DLD1 (cell line): ENCODE measurements around the gene NDUFS7.

Experiments used
- in situ Hi-C: cut with HindIII; loops from 2 replicates; pipeline ENCODE4 v1.10.0; 2017; ENCODE audit warnings: low sequenced_read_pairs

The NDUFS7 gene

DNA sequence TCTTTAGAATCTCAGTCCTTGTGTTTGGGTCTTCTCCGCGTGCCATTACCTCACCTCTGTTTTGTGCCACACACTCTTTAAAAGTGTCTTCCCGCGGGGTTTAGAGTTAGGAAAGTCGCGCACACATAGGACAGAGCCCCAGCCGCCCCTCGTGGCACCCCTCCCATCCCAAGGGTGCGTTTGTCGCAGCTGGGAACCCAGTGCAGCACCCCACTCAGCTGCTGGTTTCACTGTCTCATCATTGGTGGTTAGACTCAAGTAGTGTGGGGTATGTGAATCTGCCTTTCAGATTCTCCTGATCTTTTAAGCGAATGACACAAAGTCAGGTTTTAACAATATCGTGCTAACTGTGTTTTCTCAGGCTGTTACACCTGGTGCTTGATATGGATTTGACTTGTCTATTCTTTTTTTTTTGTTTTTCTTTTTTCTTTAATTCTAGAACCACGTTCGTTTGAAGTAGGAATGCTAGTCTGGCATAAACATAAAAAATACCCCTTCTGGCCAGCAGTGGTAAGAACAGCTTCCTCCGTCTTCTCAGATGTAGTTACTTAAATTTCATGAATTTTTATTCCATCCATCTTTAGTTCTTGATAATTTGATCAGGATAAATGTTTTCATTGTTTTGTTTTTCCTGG, 19.5 kb upstream of the NDUFS7 start:
- in situ Hi-C loops = no loop called here

GRCh38 chr19:1365319-1366269, 18.1 kb upstream of the NDUFS7 start:
- in situ Hi-C loops = no loop called here

DNA sequence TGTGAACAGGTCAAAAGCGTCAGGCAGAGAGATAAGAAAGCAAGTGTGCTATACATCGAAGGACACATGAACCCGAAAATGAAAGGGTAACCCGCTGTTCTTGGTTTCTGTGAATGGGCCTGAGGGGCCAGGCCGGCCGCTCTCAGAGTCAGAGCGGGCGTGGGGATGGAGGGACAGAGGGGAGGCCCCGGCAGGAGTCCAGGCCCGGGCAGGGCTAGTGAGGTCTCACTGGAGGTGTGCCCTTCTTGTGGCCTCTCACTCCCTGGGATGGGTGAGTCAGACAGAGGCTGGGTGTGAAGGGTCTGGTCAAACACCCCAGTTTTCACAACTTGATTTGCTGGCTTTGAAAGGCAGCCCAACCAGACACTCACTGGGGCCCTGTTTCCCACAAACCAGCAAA, 17.4 kb upstream of the NDUFS7 start:
- in situ Hi-C loops = no loop called here

- in situ Hi-C loops = no loop called here
These were observed 16.5 kb upstream of the NDUFS7 start for GRCh38 chr19:1366899-1367870.

- in situ Hi-C loops = no loop called here
These were observed 14.4 kb upstream of the NDUFS7 start for GRCh38 chr19:1369214-1369805.

DNA sequence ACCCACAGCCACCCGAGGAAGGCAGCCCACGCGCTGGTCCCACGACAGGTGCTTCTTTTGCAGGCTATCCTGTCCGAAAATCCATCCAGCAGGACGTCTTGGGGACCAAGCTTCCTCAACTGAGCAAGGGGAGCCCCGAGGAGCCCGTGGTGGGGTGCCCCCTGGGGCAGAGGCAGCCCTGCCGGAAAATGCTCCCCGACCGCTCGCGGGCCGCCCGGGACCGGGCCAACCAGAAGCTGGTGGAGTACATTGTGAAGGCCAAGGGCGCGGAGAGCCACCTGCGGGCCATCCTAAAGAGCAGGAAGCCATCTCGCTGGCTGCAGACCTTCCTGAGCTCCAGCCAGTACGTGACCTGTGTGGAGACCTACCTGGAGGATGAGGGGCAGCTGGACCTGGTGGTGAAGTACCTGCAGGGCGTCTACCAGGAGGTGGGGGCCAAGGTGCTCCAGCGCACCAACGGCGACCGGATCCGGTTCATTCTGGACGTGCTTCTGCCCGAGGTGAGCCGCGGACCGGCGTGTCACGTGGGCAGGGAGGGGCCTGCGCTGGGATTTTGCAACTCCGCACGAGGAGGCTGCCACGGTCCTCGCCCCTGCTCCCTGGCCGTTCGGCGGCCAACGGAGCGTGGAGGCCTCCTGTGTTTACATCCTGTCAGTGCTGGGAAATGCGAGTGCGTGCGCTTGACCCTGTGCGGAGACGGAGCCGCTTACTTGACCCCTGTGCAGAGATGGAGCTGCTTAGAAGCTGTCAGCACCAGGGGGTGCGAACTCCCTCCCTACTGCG, 12.9 kb upstream of the NDUFS7 start:
- in situ Hi-C loops = no loop called here

DNA sequence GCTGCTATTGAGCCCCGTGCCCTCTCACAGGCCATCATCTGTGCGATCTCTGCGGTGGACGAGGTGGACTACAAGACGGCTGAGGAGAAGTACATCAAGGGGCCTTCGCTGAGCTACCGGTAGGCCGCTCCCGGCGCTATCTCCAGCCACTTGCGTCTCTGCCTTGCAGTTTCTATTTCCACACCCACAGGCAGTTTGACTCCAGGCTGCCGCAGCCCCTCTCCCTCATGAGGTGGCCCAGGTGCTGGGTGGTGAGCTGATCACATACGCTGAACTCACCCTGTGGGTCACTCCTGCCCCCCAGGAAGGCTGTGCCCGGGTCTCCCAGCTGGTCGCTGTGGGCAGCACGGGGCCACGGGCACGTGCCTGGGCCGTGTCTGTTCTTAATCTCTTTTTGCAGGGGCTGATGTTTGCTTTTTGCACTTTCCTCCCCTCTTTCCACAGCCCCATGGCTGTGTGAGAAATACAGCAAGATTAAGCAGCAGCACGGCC, 10.6 kb upstream of the NDUFS7 start:
- in situ Hi-C loops = no loop called here

- in situ Hi-C loops = no loop called here
These were observed 10.0 kb upstream of the NDUFS7 start for GRCh38 chr19:1373534-1374249.

GRCh38 chr19:1374250-1374577, 9.5 kb upstream of the NDUFS7 start:
- in situ Hi-C loops = no loop called here

DNA sequence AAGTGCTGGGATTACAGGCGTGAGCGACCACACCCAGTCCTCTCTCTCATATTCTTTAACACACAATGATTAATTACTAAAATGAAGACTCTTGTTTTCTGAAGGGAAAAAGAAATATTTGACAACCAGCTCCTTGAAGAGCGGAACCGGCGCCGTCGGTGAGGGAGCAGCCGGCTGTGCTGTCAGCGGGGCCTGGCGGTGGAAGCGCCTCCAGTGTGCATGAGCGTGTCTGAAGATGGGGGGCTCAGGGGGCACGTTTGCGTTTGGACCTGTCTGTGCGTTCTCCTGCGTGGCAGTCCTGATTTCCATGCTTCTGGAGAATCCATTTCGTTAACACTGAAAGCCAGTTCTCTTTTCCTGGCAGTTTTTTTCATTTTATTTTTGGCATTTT, 7.3 kb upstream of the NDUFS7 start:
- in situ Hi-C loops = no loop called here

- in situ Hi-C loops = no loop called here
These were observed 6.3 kb upstream of the NDUFS7 start for GRCh38 chr19:1377176-1377964.

DNA sequence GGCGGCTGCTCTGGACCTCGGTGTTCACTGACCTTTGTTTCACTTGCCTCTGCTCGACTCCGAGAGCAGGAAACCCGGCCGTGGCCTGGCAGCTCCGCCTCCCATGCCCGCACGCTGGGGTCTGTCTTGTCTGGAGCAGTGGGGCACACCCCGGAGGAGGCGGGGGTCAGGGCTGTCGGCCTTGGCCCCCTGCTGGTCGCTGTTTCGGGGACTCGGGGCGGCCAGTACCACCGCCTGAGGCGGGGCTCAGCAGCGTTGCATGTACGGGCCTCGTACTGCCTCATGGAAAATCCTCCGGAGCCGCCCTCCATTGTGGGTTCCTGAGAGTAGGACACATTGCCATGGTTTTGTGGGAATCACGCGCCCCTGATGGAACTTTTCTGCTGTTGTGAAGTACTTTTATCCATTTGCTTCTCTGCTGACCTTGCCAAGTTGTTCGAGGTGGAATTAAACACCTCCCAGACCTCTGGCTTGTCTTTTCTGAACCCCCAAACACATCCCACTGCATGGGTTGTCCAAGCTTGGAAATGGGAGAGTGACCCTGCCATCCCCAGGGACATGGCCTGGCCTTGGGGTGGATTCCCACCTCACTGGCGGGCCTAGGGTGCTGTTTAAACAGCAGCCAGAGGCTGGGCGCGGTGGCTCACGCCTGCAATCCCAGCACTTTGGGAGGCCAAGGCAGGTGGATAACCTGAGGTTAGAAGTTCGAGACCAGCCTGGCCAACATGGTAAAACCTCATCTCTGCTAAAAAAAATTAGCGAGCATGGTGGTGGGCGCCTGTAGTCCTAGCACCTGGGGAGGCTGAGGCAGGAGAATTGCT, 5.5 kb upstream of the NDUFS7 start:
- in situ Hi-C loops = no loop called here

- in situ Hi-C loops = no loop called here
These were observed 4.4 kb upstream of the NDUFS7 start for GRCh38 chr19:1379126-1379905.

GRCh38 chr19:1379961-1380489, 3.7 kb upstream of the NDUFS7 start:
- in situ Hi-C loops = no loop called here

DNA sequence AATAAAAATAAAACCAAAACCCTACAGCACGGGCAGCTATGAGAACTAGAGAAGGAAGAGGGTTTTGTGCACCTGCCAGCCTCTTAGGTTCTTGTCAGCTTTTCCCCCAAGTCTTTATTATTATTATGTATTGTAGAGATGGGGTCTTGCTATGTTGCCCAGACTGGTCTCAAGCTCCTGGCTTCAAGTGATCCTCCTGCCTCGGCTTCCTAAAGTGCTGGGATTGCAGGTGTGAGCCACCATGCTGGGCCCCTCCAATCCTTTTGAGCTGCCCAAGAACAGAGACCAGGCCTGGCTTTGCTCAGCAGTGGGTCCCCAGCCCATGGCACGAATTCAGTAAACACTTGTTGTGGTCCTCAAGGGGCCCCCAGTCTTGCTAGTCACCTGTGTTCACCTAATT, 1.5 kb upstream of the NDUFS7 start:
- in situ Hi-C loops = no loop called here

GRCh38 chr19:1383017-1383311, 743 bp upstream of the NDUFS7 start:
- in situ Hi-C loops = no loop called here

DNA sequence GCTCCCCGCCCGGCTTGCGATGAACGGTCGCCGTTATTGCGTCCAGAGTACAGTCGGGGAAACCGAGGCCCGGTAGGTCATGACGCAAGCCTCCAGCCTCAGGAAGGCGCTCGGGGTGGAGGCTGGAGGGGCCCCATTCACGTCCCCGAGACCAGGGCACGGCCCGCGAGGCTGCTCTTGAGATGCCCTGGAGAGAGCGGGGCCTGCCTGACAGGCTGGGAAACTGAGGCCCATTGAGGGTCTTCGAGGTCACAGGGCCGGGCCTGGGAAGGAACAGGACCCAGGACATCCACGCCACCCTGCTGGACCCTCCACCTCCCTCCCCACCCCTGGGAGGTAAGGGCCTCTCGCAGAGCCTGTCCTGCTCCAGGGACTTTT, 367 bp downstream of the NDUFS7 start:
- in situ Hi-C loops = no loop called here
